NCI-H2081 (cell line): Measurements from ENCODE around the gene CSNK1G2.
A peak's percentile ranks its signal among the peaks of the same experiment; 100 is the strongest.

ENCODE experiments used
- DNase-seq, 2 experiments: peaks; one replicate each; lab custom pipeline; 2025; lab: John Stamatoyannopoulos, UW

CSNK1G2 gene

DNA sequence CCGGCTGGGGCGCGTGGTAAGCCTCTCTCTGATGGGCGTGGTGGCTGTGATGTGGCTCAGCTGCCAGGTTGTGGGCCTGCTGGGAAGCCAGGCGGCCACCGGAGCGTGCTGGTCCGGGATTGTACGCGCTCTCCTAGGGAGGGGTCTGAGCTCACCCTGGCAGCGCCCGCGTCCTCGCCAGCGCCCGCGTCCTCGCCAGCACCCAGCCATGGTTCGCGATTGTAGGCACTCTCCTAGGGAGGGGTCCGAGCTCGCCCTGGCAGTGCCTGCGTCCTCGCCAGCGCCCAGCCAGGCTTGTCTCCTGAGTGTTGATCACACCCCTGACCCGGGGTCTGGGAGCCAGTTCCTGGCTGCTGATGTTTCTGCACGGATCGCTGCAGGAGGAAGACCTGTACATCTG is 22.0 kb upstream of the CSNK1G2 start:
- no peak for DNase-seq

DNA sequence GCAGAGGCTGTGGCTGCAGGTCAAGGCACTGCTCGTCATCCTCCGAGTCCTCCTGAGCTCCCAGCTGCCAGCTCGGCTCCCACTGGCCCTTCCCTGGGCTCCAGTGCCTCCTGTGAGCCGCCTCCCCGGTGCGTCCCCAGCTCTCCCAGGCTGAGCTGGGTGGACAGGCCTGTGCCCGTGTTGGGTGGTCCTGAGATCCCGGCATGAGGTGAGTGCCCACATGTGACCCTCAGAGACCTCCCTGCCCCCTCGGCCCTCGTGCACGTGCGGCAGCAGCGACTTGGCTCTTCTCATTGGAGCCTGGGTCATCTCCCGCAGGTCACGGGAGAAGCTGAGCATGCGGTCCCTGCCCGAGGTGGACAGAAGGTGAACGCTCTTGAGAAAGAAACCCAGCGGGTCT is 20.3 kb upstream of the CSNK1G2 start:
- DNase-seq = no peak

DNA sequence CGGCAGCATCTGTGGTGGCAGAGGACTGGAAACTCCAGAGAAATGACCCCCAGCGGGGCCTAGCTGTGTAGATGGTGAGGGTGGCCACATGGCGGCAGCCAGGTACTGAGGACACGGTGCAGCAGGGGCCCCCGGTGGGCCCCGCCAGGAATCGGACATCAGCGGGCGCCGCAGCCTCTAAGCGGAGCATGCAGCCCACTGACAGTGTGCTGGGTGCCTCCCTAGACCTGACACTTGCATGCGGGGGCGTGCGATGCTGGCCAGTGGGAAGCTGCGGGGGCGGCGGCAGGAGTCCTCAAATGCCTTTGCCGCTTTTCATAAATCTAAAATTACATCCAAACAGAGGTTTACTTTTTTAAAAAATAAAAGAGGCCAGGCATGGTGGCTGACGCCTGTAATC is 19.6 kb upstream of the CSNK1G2 start:
- no peak for DNase-seq

DNA sequence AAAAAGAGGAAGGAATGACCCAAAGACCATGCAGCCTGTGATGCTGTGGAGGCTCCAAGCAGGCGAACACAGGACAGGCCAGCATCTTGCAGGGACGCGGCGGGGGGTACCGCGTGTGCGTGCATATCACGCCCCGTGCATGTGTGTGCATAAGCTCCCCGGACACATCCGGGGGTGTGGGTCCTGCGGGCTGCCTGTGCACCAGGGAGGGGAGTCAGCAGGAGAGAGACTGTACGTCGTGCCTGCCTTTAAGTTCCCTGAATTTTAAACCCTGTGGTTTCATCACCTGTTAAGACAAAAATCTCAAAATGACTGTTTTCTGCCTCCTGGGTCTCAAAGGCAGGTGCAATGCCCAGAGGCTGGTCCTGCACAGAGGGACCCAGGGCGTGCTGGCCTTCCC is 19.1 kb upstream of the CSNK1G2 start:
- DNase-seq = no peak

DNA sequence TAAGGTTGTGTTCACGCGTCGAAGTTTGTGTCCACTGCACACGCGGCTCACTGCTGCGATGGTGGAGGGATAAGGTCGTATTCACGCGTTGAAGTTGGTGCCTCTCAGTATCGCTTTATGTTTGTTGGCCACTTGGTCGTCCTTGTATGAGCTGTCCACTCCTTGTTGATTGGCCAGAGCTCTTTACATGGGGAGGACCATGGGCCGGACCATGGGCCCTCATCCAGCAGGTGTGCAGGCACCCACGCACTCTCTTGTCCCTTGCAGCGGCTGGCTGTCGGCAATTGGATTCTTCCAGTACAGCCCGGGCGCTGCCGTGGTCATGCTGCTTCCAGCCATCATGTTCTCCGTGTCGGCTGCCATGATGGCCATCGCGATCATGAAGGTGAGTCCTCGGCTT is 18.2 kb upstream of the CSNK1G2 start:
- DNase-seq = no peak

DNA sequence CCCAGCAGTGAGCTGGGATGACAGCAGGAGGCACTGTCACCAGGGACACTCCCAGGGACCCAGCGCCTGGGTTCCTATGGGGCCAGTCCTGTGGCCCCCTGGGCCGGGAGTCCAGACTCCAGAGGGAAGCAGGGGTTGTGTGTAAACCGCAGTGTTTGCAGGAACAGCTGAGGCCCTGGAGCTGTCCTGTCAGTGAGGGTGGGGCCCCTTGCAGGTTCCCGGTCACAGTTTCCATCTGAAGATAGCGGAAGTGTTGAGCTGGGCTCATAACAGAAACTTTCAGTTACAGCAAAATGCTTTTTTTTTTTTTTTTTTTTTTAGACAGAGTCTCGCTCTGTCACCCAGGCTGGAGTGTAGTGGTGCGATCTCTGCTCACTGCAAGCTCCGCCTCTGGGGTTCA is 17.7 kb upstream of the CSNK1G2 start:
- no peak for DNase-seq

DNA sequence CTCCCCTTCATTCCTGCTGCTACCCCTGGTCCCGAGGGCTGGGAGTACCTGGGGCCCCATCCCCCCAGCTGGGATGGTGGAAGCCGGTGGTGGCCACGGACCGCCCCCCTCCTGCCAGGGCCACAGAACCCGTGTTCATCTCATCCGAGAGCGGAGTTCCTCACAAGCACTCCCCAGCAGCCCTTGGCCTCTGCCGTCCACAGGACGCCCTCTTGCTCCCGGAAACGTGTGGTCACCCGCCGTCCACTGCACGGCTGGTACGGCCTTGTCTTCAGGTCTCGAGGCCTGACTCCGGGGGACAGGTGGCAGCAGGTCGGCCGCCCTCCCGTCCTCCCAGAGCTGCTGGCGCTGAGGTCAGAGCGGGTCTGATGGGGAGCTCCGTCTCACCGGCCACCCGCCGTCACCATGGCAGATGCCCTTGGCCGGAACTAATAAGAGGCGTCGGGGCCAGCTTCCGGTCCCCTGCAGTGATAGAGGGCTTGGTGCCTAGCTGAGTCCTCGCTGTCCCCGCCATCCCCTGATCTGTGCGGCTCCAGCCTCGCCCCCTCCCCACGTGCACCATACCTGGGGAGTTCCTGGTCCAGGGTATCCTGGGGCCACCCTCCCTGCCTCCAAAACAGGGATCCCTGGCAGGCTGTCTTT is 16.5 kb upstream of the CSNK1G2 start:
- DNase-seq = no peak

DNA sequence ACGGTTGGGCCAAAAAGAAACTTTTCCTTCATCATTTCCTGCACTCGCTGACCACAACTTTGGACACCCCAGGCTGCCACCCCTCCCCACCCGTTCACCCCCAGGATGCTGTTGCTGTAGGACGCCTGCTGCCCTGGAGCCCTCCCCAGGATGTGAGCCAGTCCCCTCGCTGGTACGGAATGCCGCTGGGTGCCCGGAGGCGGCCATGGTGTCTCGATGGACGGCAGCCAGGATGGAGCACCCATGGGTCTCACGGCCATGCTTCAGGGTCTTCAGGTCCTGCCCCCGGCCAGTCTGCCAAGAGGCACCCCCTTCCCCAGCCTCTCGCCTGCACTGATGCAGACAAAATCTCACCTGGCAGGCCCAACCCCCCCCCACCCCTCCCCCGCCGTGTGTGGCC is 15.4 kb upstream of the CSNK1G2 start:
- DNase-seq = no peak

DNA sequence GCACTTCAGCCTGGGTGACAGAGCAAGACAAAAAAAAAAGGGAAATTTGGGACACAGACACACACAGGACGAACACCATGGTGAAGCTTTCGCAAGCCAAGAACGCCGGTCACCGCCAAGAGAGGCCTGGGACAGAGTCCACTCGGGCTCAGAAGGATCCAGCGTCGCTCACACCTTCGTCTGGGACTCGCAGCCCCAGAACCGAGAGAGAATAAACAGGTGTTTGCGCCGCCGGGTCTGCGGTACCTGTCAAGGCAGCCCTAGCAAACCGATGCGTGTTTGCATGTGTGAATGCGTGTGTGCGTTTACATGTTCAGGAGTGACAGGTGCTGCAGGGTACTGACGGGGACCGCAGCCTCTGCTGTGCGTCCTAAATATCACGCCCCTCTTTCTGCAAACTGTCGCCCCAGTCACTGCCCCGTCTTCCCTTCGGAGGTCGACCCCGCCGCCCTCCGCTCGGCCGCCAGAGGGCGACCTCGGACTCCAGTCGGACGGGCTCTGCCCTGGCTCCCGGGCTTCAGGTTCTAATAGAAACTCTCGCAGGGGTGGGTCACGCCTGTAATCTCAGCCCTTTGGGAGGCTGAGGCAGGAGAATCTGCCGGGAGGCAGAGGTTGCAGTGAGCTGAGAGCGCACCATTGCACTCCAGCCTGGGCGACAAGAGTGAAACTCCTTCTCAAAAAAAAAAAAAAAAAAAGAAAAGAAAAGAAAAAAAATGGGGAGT is 11.8 kb upstream of the CSNK1G2 start:
- peak; percentile 59 to 70 for DNase-seq

DNA sequence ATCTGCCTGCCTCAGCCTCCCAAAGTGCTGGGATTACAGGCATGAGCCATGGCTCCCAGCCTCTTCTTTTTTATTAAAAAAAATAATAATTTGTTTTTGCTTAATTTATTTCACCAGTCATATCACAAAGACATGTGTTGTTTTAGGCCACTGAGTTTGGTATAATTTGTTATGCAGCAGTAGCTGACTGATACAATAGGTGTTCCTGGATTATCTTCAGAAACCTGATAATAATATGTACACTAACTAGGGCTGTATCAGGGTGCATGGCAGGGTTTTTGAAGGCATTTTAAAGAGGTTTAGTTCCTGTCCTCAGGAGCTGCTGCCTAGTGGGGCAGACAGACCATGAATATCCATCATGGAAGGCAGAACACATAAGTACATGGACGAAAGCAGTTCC is 9.5 kb upstream of the CSNK1G2 start:
- no peak for DNase-seq

DNA sequence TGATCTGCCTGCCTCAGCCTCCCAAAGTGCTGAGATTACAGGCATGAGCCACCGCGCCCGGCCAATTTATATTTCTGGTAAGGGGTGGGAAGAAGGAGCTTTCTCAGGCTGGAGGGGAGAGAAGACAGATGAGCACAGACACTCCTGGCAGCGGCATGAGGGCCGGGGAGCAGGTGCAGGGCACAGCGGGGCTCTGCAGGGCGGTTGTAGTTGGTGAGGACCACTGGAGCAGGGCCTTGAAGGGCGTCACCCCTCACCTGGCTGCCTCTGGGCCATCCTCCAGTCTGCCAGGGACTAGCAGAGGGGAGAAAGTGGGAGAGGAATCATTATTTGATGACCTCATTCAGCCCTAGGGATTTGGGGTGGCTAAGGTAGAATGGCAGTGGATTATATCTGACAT is 8.6 kb upstream of the CSNK1G2 start:
- DNase-seq = no peak

DNA sequence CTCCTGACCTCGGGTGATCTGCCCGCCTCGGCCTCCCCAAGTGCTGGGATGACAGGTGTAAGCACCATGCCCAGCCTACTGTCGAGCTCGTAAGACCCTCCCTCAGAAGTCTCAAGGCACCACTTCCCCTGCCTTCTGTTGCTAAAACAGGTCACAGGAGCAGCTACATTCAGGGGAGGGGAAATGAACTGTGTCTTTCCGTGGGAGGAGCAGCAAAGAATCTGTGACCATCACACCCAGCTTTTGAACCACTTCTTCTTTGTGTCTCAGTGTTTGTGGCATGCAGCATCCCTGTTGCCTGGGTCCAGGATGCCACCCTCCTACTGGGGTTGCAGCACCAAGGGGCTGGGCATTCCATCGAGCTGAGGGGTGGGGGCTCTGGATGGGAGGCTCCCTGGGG is 7.7 kb upstream of the CSNK1G2 start:
- DNase-seq = no peak

DNA sequence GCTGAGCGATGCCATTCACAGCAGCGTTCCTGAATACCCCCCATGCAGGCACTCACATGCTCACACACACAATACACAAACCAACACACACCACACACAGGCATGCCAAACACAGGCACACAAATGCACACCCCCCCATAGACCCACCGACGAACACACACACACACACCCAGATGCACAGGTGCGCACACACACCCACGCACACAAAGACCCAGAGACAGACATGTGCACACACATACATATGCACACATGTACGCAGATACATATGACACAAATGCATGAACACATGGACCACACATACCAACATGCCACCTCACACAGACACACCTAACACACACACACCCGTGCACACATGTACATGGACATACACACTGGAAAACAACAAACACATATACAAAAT is 7.0 kb upstream of the CSNK1G2 start:
- no peak for DNase-seq

DNA sequence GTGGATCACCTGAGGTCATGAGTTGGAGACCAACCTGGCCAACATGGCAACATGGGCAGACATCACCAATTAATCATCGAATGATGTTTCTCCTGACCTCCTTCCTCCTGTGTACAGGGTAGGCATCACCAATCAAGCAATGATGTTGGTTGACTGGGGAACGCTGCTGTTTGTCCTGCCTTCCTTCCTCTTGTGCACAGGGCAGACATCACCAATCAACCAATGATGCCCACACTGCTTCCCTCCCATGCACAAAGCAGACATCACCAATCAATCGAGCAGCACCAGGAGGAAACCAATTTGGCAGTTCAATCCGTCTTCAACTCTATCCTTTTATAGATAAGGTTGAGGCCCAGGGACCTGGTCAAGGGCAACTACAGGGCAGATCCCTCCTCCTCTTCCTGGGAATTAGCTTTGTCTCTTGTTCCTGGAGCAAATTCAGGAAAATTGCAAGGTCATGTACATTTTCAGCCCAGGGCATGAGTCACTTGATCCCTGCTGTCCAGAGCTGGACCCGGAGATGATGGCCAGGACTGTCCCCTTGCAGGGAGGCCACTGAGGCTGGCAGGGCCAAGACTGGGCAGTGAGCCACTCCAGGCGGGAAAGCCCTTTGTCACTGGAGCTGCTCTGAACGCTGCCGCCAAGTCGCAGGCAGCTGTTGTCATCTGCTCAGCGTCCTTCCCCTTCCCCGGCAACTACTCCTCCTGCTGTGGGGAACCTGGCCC is 5.3 kb upstream of the CSNK1G2 start:
- DNase-seq = no peak

DNA sequence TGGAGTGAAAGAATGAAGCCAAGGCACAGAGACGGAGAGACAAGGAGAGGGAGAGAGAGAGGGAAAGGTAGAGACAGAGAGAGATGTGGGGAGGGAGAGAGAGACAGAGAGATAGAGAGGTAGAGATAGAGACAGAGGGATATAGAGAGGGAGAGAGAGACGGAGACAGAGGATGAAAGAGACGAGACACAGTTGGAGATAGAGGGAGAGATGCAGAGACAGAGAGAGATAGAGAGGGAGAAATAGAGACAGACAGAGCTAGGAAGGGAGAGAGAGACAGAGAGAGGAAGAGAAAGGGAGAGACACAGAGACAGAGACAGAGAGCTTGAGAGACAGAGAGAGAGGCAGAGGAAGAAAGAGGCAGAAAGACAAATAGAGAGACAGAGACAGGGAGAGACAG is 4.5 kb upstream of the CSNK1G2 start:
- DNase-seq = no peak

DNA sequence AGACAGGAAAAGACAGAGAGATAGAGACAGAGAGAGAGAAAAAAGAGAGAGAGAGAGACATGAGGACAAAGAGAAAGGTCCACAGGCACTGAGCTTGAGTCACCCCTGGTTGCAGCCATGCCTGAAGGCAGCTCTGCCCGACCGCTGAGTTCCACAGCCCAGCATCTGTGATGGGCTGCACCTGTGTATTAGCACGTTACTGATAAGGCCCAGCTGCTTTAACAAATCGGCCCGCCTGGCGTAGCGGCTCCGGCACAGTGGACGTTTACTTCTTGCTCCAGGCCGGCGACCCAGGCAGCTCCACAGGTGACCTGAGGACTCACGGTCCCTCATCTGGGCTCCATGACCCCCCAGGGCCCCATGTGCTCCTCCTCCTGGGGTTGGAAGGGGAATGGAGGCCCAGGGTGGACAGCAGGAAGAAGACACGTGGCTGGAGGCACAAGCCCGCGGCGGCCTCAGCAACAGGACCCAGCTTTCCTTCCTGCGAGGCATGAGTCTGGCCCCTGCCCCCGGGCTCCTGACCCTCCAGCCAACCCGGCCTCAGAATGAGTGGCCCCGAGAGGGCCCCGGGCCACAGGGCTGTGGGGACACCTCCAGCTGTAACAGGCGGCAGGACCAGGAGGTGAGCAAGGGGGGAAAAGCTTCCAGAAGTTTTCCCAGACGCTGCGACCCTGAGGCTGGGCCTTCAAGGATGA is 3.9 kb upstream of the CSNK1G2 start:
- no peak for DNase-seq

DNA sequence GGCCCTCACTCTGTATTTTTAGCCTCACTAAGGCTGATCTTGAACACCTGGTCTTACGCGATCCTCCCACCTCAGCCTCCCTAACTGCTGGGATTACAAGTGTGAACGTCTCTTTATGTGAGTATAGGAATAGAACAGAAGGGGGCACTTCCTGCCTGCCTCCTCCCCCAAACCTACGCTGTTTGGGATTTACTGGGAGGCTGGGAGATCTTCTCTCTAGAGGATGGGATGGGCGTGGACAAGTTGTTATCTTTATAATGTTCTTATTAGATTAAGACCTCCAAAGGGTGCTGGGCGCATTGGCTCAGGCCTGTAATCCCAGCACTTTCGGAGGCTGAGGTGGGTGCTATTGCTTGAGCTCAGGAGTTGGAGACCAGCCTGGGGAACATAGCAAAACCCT is 2.9 kb upstream of the CSNK1G2 start:
- no peak for DNase-seq

DNA sequence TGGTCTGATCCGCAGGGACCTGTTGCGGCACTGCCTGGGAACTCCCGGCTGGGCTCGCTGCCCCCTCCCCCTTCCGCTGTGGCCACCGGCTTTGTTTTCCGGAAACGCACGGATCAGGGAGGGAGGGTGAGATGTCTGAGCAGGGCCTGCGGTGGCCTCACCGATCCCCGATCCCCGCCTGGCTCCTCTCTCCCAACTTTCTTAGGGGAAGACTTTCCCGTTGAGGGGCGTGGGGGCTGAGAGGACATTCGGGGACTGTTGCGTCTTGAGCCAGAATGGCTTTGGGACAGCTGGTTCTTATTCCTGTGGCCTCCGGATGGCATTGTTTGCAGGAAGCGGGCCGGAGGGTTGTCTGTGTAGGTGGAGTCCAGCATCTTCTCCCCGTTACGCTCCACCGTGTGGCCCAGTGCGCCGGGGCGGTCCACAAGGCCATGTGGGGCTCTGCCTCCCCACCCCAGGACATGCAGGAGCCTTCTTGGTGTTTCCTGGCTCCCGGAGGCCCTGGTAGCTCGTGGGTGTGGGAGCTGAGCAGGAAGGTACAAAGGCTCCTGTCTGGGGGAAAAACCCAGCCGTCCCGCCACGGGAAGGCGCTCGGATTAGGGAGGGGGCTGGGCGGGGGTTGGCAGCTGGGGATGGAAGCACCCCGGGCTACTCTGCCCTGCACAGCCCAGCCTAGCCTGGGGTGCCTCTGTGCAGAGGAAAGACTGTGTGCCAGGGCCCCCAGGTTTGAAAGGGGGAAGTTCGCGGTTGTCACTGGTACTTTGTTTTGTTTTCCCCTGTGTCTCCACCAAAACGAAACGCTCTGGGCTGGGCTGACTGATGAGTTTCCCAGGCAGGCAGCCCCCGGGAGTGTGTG is 1.3 kb downstream of the CSNK1G2 start:
- DNase-seq = peak; percentile 62 to 66

DNA sequence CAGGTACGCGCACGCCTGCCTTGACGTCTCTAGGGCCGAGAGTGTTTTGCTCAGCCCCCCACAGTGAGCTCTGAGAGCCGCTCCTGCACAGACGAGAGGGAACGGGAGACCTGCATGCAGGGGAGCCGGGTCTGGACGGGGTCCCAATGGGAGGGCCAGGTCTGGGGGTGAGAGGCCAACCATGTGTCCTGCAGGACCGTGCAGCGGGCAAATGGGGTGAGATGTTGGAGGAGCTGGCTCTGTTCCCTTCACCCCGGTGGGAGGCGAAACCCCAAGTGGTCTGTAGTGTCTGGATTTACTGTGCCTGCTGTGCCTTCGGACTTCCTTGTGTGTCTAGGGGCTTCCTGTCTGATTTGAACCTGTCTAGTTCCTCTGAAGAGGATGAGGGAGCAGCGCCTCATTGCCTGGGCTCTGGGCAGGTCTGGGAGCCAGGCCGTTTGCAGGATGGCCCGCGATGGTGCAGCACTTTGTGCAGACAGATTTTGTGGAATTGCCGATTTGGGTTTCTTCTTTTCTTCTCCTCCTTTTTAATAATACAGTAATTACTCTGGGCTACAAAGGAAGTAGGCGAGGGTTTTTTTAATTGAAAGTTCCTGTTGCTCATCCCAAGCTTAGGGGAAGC is 2.1 kb downstream of the CSNK1G2 start:
- DNase-seq = peak in 1 of 2 experiments; percentile 12

DNA sequence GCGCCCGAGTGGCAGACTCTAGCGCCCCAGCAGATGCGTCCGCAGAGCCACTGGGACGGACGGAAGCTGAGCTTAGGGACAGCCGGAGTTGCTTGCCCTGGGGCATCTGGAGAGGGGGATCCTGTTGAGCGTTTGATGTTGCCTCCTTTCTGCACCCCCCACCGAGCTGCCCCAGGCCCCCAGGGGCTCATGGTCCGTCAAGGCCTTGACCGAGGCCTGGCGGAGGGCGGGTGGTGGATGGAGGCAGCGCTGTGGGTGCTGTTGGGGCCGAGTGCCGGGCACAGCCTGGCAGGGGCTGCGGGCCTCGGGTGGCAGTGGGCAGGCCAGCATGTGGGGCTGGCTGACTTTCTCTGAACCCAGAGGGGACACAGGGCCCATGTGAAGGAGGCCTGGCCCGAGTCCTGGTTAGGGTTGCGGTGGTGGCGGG is 2.7 kb downstream of the CSNK1G2 start:
- DNase-seq = no peak
